ENCODE data around the gene SMG6. TPM values are rescaled to one million over a fixed set of nuclear protein-coding genes. Genes with fewer than 3 reads are reported as not detected.

Gene SMG6
- polyA plus RNA-seq, 1 of the 3 experiments (the other 2 are of a cell fraction): 15.7 TPM

DNA sequence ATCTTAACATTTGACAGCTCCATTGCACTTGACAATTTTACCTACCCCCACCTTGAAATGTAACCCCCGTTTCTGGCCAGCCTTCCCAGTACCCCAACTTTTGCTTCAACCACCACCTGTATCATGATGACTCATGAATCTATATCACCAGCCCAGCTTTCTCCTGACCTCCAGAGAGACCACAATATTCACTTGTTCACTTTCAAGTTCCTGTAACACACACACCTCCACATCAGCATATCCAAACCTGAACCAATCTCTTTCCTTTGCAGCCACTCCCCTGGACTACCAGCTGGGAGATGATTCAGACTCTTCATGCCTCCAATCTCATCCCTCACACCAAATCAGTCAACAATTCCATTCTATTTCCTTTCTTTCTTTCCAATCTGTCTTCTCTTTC, 8.0 kb downstream of the SMG6 start (continued):
- no peak for TF ChIP-seq CHD2 (IDR thresholded peaks at IDR 0.05; ENCODE audit: low read length, partially characterized antibody)
- no peak for TF ChIP-seq RXRA (IDR thresholded peaks at IDR 0.05; ENCODE audit: borderline replicate concordance, low read depth)
- TF ChIP-seq FOSL2 (IDR thresholded peaks at IDR 0.05; ENCODE audit: borderline replicate concordance, low read depth): no peak
- no peak for TF ChIP-seq NRF1 (IDR thresholded peaks at IDR 0.05; ENCODE audit: low read depth, low read length)
- no peak for TF ChIP-seq RCOR1 (IDR thresholded peaks at IDR 0.05; ENCODE audit: low read length)
- no peak for TF ChIP-seq FOXJ3 (CRISPR knock-in tag; IDR thresholded peaks at IDR 0.05)
- TF ChIP-seq, protein P1, sequence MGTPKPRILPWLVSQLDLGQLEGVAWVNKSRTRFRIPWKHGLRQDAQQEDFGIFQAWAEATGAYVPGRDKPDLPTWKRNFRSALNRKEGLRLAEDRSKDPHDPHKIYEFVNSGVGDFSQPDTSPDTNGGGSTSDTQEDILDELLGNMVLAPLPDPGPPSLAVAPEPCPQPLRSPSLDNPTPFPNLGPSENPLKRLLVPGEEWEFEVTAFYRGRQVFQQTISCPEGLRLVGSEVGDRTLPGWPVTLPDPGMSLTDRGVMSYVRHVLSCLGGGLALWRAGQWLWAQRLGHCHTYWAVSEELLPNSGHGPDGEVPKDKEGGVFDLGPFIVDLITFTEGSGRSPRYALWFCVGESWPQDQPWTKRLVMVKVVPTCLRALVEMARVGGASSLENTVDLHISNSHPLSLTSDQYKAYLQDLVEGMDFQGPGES (IDR thresholded peaks at IDR 0.05; ENCODE audit: low read depth, low read length): no peak
- no peak for TF ChIP-seq TCF12 (IDR thresholded peaks at IDR 0.05)
- TF ChIP-seq, protein P2, sequence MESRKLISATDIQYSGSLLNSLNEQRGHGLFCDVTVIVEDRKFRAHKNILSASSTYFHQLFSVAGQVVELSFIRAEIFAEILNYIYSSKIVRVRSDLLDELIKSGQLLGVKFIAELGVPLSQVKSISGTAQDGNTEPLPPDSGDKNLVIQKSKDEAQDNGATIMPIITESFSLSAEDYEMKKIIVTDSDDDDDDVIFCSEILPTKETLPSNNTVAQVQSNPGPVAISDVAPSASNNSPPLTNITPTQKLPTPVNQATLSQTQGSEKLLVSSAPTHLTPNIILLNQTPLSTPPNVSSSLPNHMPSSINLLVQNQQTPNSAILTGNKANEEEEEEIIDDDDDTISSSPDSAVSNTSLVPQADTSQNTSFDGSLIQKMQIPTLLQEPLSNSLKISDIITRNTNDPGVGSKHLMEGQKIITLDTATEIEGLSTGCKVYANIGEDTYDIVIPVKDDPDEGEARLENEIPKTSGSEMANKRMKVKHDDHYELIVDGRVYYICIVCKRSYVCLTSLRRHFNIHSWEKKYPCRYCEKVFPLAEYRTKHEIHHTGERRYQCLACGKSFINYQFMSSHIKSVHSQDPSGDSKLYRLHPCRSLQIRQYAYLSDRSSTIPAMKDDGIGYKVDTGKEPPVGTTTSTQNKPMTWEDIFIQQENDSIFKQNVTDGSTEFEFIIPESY (IDR thresholded peaks at IDR 0.05; ENCODE audit: borderline replicate concordance, low read depth): no peak

DNA sequence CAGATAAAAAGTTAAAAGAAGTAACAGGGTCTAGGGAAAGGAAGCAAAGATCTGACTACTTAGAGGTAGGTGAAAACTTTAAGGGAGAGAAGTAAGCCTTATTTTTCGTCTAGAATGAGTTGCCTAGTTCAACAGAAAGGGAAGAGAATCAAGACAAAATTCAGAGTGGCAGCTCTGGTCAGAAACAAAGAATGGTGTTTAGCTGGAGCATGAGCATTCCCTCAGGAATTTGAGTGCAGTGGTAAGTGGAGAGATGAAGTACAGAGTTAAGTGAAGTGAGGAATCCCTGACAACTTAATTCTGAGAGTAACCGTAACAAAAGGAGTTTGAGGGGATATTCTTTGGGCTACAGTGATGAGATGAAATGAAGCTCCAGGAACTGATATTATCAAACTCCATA, 11.5 kb downstream of the SMG6 start:
- H4K20me1 ChIP-seq (ENCODE audit: insufficient read depth): peaks cover 28% of the 10 kb centered on the region
- no peak overlapping the region for H2AFZ ChIP-seq (ENCODE audit: low read depth)
- H3K4me3 ChIP-seq (ENCODE audit: low read depth in 2 of 2, low read length in 1 of 2): no peak overlapping the region
- H3K27me3 ChIP-seq (ENCODE audit: insufficient read depth): no peaks in the 10 kb centered on the region
- peaks cover 47 to 62% of the 10 kb centered on the region in 2 experiments for H3K36me3 ChIP-seq (replicated peaks in 1 of 2; ENCODE audit: control insufficient read depth in 1 of 2, insufficient read depth in 2 of 2, low read length in 1 of 2)
- no peak for DNase-seq
- TF ChIP-seq JUND (IDR thresholded peaks at IDR 0.05) (no peak), FOSL2 (IDR thresholded peaks at IDR 0.05; ENCODE audit: borderline replicate concordance, low read depth) (peak; percentile 21; the same call in 1 of the 2 replicates), SMC3 (IDR thresholded peaks at IDR 0.05; ENCODE audit: low read depth, low read length) (no peak)
- TF ChIP-seq, protein P3, sequence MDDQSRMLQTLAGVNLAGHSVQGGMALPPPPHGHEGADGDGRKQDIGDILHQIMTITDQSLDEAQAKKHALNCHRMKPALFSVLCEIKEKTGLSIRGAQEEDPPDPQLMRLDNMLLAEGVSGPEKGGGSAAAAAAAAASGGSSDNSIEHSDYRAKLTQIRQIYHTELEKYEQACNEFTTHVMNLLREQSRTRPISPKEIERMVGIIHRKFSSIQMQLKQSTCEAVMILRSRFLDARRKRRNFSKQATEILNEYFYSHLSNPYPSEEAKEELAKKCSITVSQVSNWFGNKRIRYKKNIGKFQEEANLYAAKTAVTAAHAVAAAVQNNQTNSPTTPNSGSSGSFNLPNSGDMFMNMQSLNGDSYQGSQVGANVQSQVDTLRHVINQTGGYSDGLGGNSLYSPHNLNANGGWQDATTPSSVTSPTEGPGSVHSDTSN (IDR thresholded peaks at IDR 0.05): peak; percentile 62
- H3K4me2 ChIP-seq: peak overlapping the region; percentile 14; the same call in 1 of the 2 replicates
- 57% methylated on average over 2 of the region's 2 CpGs for WGBS (ENCODE audit: low lambda C conversion rate)
- no peaks in the 10 kb centered on the region for H3K9me2 ChIP-seq
- ChIA-PET POLR2A (no interaction called here), CTCF (interaction anchor here (1.4 kb wide), 1 partner anchor 9 kb away, joined by 6 read pairs; no protein-coding TSS in a partner anchor)
- no peaks in the 10 kb centered on the region for H3K9me3 ChIP-seq
- peaks cover 74% of the 10 kb centered on the region for H3K79me2 ChIP-seq (ENCODE audit: insufficient read depth)
- H3F3A ChIP-seq (replicated peaks; ENCODE audit: insufficient read depth): peaks cover 24% of the 10 kb centered on the region
- H3K9ac ChIP-seq: no peak overlapping the region
- H3K27ac ChIP-seq (ENCODE audit: low read depth in 2 of 2, low read length in 1 of 2): peak overlapping the region in 1 of 2 experiments; percentile 74; a peak in 2 of 4 replicates
- H3K4me1 ChIP-seq (ENCODE audit: control insufficient read depth in 1 of 2, insufficient read depth in 2 of 2, low read depth in 1 of 2, low read length in 1 of 2): peaks cover 0 to 10% of the 10 kb centered on the region in 2 experiments; a peak in 1 of 4 replicates
